ENCODE data around the gene LHX2. TPM values are rescaled to one million over a fixed set of nuclear protein-coding genes. Genes with fewer than 3 reads are reported as not detected.

Gene LHX2
- polyA plus RNA-seq, 1 experiment, result 0.13 TPM

DNA sequence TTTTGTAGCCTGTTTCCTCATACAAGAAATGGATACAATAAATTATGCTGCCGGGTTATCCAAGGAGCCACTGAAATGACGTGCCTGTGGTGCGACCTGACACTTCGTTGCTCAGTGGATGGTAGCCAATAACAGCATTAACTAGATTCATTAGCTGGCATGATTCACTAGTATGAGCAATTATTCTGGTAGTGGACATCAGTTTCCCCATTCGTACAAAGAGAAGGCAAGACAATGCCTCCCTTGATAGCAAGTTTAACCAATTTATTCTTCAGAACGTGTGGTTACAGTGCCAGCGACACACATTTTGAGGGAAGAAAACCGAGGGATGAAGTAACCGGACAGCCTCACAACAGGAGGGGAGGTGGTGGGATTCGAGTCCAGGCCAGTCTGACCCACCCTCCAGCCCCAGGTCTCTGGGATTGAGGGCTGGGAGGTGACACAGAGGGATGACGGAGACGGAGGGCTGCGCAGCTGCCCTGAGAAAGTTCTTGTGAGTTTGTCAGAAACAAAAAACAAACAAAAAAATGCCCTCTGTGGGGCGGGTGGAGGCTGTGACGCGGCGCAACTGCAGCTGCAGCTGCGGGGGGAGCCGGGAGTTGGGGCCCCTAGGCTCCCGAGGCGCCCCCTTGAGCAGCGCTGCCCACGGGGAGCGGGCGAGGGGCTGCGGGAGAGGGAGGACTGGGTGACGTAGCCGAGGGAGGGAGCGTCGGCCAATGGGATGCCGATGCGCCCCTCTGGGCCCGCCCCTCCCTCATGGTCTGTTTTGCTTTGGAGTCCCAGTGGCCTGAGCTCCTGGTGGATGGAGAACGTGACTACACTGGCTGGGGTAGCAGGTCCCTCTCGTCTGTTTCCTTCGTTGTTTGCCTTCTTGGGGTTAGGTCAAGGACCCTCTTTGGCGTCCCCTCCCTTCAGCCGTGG is 10.9 kb downstream of the LHX2 start:
- H3K27me3 ChIP-seq (ENCODE audit: control insufficient read depth, insufficient read depth, low read length), result peaks cover 51% of the 10 kb centered on the region
- H3K4me3 ChIP-seq (ENCODE audit: low read depth, low read length), result no peak overlapping the region
- ChIA-PET CTCF (interaction anchor here (0.6 to 1.8 kb wide), 2 partner anchors 17 to 18 kb away, joined by 3 to 8 read pairs; no protein-coding TSS in a partner anchor), POLR2A (no interaction called here)
- no peaks in the 10 kb centered on the region for H3K36me3 ChIP-seq (ENCODE audit: control insufficient read depth, insufficient read depth, low read length)
- no peak for TF ChIP-seq CTCF (IDR thresholded peaks at IDR 0.05; ENCODE audit: insufficient read depth, low read depth, low read length)
- DNase-seq (ENCODE audit: low read depth), result no peak

DNA sequence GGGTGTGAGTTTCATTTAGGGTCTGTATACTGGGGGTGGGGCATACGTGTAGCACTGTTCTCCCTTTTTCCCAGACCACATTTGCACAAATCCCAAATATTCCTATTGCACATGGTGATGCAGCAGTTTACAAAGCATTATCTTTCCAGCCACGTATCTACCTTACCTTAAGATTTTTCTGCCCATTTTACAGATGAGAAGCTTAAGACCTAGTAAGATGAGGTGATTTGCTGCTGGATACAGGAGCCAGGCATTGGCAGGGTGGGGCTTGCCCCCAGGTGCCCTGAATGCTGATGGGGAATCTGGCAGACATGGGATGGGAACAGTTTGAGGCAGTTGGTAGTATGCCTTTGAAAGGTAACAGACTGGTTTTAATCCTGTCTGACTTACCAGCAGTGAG is 12.5 kb downstream of the LHX2 start:
- ChIA-PET POLR2A (no interaction called here), CTCF (interaction anchor here (1.3 kb wide), 1 partner anchor 300 kb away, joined by 3 read pairs; no protein-coding TSS in a partner anchor)
- no peak for DNase-seq (ENCODE audit: low read depth)
- no peak overlapping the region for H3K4me3 ChIP-seq (ENCODE audit: low read depth, low read length)
- H3K36me3 ChIP-seq (ENCODE audit: control insufficient read depth, insufficient read depth, low read length), result no peaks in the 10 kb centered on the region
- H3K27me3 ChIP-seq (ENCODE audit: control insufficient read depth, insufficient read depth, low read length), result peaks cover 39% of the 10 kb centered on the region
- no peak for TF ChIP-seq CTCF (IDR thresholded peaks at IDR 0.05; ENCODE audit: insufficient read depth, low read depth, low read length)

GRCh38 chr9:124029617-124030016 is 18.0 kb downstream of the LHX2 start:
- POLR2A ChIA-PET, result no interaction called here
- no peak for DNase-seq (ENCODE audit: low read depth)
- CTCF ChIA-PET, result no interaction called here
- no peaks in the 10 kb centered on the region for H3K36me3 ChIP-seq (ENCODE audit: control insufficient read depth, insufficient read depth, low read length)
- TF ChIP-seq CTCF (IDR thresholded peaks at IDR 0.05; ENCODE audit: insufficient read depth, low read depth, low read length), result no peak
- H3K27me3 ChIP-seq (ENCODE audit: control insufficient read depth, insufficient read depth, low read length), result peaks cover 3% of the 10 kb centered on the region
- H3K4me3 ChIP-seq (ENCODE audit: low read depth, low read length), result no peak overlapping the region

GRCh38 chr9:124030969-124031451 is 19.4 kb downstream of the LHX2 start:
- CTCF ChIA-PET, result interaction anchor here (2.5 kb wide), 1 partner anchor 10 kb away, joined by 17 read pairs; no protein-coding TSS in a partner anchor
- Histone ChIP-seq H3K4me3 (ENCODE audit: low read depth, low read length) (peak overlapping the region; percentile 54), H3K27me3 (ENCODE audit: control insufficient read depth, insufficient read depth, low read length) (no peaks in the 10 kb centered on the region; the same call in 1 of the 2 replicates), H3K36me3 (ENCODE audit: control insufficient read depth, insufficient read depth, low read length) (no peaks in the 10 kb centered on the region)
- TF ChIP-seq CTCF (IDR thresholded peaks at IDR 0.05; ENCODE audit: insufficient read depth, low read depth, low read length), result 0 out of 2 replicates have a peak, but pooled peaks have one; percentile 2
- POLR2A ChIA-PET, result no interaction called here
- peak; percentile 69 for DNase-seq (ENCODE audit: low read depth)

GRCh38 chr9:124032247-124032646 is 20.7 kb downstream of the LHX2 start:
- no peak overlapping the region for H3K4me3 ChIP-seq (ENCODE audit: low read depth, low read length)
- DNase-seq (ENCODE audit: low read depth), result no peak
- no peaks in the 10 kb centered on the region for H3K36me3 ChIP-seq (ENCODE audit: control insufficient read depth, insufficient read depth, low read length)
- POLR2A ChIA-PET, result interaction anchor here (0.5 kb wide), 1 partner anchor 367 kb away, joined by 7 read pairs; no protein-coding TSS in a partner anchor
- no peak for TF ChIP-seq CTCF (IDR thresholded peaks at IDR 0.05; ENCODE audit: insufficient read depth, low read depth, low read length)
- CTCF ChIA-PET, result interaction anchor here (2.5 kb wide), 1 partner anchor 9 kb away, joined by 17 read pairs; no protein-coding TSS in a partner anchor
- H3K27me3 ChIP-seq (ENCODE audit: control insufficient read depth, insufficient read depth, low read length), result peaks cover 2% of the 10 kb centered on the region
